OCI-LY7 (cell line): ENCODE results near the gene SFT2D3. TPM values are rescaled to one million over a fixed set of nuclear protein-coding genes. Genes with fewer than 3 reads are reported as not detected.

Experiments used
- BruUV-seq: library from RNA; stranded (reverse); fragments of 400-500 nt; replicated peaks from 2 replicates; lab custom pipeline; 2021; lab: Mats Ljungman, UMichigan
- CTCF ChIA-PET: fragments of 300-600 bp; sonication (Branson Sonifier 250); formaldehyde crosslinking; loops from one replicate; lab custom pipeline; 2022; ENCODE audit warnings: antibody characterized with exemption; ENCODE audit not compliant: unreplicated experiment; lab: Charles Lee
- POLR2A ChIA-PET: fragments of 300-600 bp; sonication (Branson Sonifier 250); formaldehyde crosslinking; loops from one replicate; lab custom pipeline; 2022; ENCODE audit warnings: antibody characterized with exemption; lab: Charles Lee
- DNase-seq: peaks from one replicate; pipeline ENCODE4 v3.0.0-alpha.2; 2015; ENCODE audit warnings: low spot score
- H2AFZ ChIP-seq: fragments of 200-600 bp; sonication (generic), shearing (Covaris generic); 2 replicates; pipeline ENCODE4 v1.6.1; 2014; ENCODE audit warnings: mild to moderate bottlenecking, antibody characterized with exemption, low read length, moderate library complexity
- H3K27ac ChIP-seq: fragments of 200-600 bp; sonication (generic); 2 replicates; pipeline ENCODE4 v1.5.1; 2014; ENCODE audit warnings: mixed run types, low read depth, mild to moderate bottlenecking, moderate library complexity, low read length, inconsistent platforms; ENCODE audit not compliant: poor library complexity, severe bottlenecking
- H3K36me3 ChIP-seq: fragments of 200-600 bp; sonication (generic); 2 replicates; pipeline ENCODE4 v1.6.1; 2014; ENCODE audit warnings: mild to moderate bottlenecking, antibody characterized with exemption, low read length, moderate library complexity, mixed read lengths; ENCODE audit not compliant: insufficient read depth
- H3K4me1 ChIP-seq: fragments of 200-600 bp; sonication (generic); 2 replicates; pipeline ENCODE4 v1.5.1; 2014; ENCODE audit warnings: mild to moderate bottlenecking, low read length; ENCODE audit not compliant: insufficient read depth, poor library complexity, severe bottlenecking
- H3K4me2 ChIP-seq: fragments of 200-600 bp; sonication (generic); 2 replicates; pipeline ENCODE4 v1.6.1; 2014; ENCODE audit warnings: mild to moderate bottlenecking, low read length
- H3K4me3 ChIP-seq: fragments of 200-600 bp; sonication (generic); 2 replicates; pipeline ENCODE4 v1.5.1; 2014; ENCODE audit warnings: mild to moderate bottlenecking, low read depth, low read length; ENCODE audit not compliant: poor library complexity, severe bottlenecking
- H3K79me2 ChIP-seq: fragments of 200-600 bp; sonication (generic); 2 replicates; pipeline ENCODE4 v1.6.1; 2016; ENCODE audit warnings: low read depth, mild to moderate bottlenecking, low read length, moderate library complexity, mixed read lengths; ENCODE audit not compliant: insufficient read depth
- H3K9me2 ChIP-seq: fragments of 200-600 bp; sonication (generic); 2 replicates; pipeline ENCODE4 v1.6.1; 2016; ENCODE audit warnings: mild to moderate bottlenecking, low read length, mixed read lengths; ENCODE audit not compliant: insufficient read depth
- H3K9me3 ChIP-seq: fragments of 200-600 bp; sonication (generic); 2 replicates; pipeline ENCODE4 v1.6.1; 2014; ENCODE audit warnings: mild to moderate bottlenecking, mixed run types, low read length, mixed read lengths
- H4K20me1 ChIP-seq: fragments of 200-600 bp; sonication (generic); 2 replicates; pipeline ENCODE4 v1.6.1; 2014; ENCODE audit warnings: mild to moderate bottlenecking, antibody characterized with exemption, low read length, moderate library complexity, mixed read lengths; ENCODE audit not compliant: insufficient read depth
- CTCF ChIP-seq: fragments of 200-600 bp; sonication (generic); conservative IDR thresholded peaks from 2 replicates; pipeline ENCODE4 v1.5.1; 2014; ENCODE audit warnings: mild to moderate bottlenecking, antibody characterized with exemption, low read length, moderate library complexity, mixed read lengths
- EZH2phosphoT487 ChIP-seq: fragments of 200-600 bp; sonication (generic); IDR thresholded peaks from 2 replicates; pipeline ENCODE4 v1.6.1; 2018; ENCODE audit warnings: low read depth, borderline replicate concordance, mild to moderate bottlenecking, mixed run types, antibody characterized with exemption, low read length, moderate library complexity, mixed read lengths
- intact Hi-C: fragments of 100-400 bp; cut with micrococcal nuclease; formaldehyde crosslinking; loops from one replicate; pipeline ENCODE4 v1.10.0; 2022; ENCODE audit not compliant: unreplicated experiment
- total RNA-seq, 2 experiments: library from RNA; depleted of rRNA in 1 of 2; stranded (reverse); fragments of >200 nt in 1 of 2; shearing (Covaris generic) in 1 of 2; gene quantifications; 2 replicates each; pipeline ENCODE4 v1.2.3, GENCODE V29; 2014 to 2022

SFT2D3 gene
- total RNA-seq, 2 experiments from 2014 or later, result 7.6 to 14.3 TPM

GRCh38 chr2:127721311-127721977, 20.1 kb downstream of the SFT2D3 start:
- Histone ChIP-seq H3K9me3 (no peaks in the 10 kb centered on the region), H3K4me3 (no peak overlapping the region), H3K9me2 (no peaks in the 10 kb centered on the region), H3K36me3 (peaks cover 89% of the 10 kb centered on the region), H3K4me1 (no peaks in the 10 kb centered on the region), H3K27ac (no peak overlapping the region), H2AFZ (no peak overlapping the region), H3K79me2 (no peaks in the 10 kb centered on the region), H3K4me2 (no peak overlapping the region), H4K20me1 (no peaks in the 10 kb centered on the region)
- no TSS peak for BruUV-seq
- POLR2A ChIA-PET, result no interaction called here
- intact Hi-C loops, result no loop called here
- CTCF ChIA-PET, result no interaction called here
- TF ChIP-seq CTCF, result no peak
- TF ChIP-seq EZH2phosphoT487, result no peak
- DNase-seq, result no peak

GRCh38 chr2:127721978-127722355, 20.7 kb downstream of the SFT2D3 start:
- intact Hi-C loops, result no loop called here
- H3K4me3 ChIP-seq, result no peak overlapping the region
- no peak overlapping the region for H3K4me2 ChIP-seq
- no peaks in the 10 kb centered on the region for H3K9me3 ChIP-seq
- no peaks in the 10 kb centered on the region for H3K79me2 ChIP-seq
- ChIA-PET CTCF (no interaction called here), POLR2A (no interaction called here)
- H4K20me1 ChIP-seq, result no peaks in the 10 kb centered on the region
- no peaks in the 10 kb centered on the region for H3K4me1 ChIP-seq
- no peak overlapping the region for H3K27ac ChIP-seq
- peaks cover 89% of the 10 kb centered on the region for H3K36me3 ChIP-seq
- no peak overlapping the region for H2AFZ ChIP-seq
- DNase-seq, result no peak
- no peaks in the 10 kb centered on the region for H3K9me2 ChIP-seq
- BruUV-seq, result no TSS peak
- TF ChIP-seq CTCF, result no peak
- TF ChIP-seq EZH2phosphoT487, result no peak

DNA sequence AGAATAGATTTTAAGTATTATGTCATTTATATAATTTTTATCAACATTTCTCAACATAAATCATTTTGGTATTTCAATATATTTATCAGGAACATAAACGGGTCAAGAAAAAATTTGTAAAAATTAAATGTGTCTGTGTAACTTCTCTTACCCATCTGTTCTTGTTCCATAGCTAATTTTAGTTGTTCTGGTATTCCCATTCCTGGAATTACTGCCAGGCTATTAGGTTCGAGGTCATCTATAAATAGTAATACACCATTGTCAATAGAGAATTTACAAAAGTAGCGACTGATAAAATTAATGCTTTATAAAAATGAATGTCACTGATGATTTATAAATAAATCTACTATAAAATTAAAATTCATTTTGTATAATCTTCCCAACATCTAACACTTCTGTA, 21.5 kb downstream of the SFT2D3 start:
- peaks cover 83% of the 10 kb centered on the region for H3K36me3 ChIP-seq
- intact Hi-C loops, result no loop called here
- DNase-seq, result no peak
- no peaks in the 10 kb centered on the region for H3K9me3 ChIP-seq
- no TSS peak for BruUV-seq
- ChIA-PET POLR2A (interaction anchor here (0.6 kb wide), 1 partner anchor 27 kb away, joined by 3 read pairs; no protein-coding TSS in a partner anchor), CTCF (no interaction called here)
- TF ChIP-seq CTCF (no peak), EZH2phosphoT487 (no peak)
- H4K20me1 ChIP-seq, result no peaks in the 10 kb centered on the region
- H3K27ac ChIP-seq, result no peak overlapping the region
- no peaks in the 10 kb centered on the region for H3K9me2 ChIP-seq
- no peak overlapping the region for H3K4me3 ChIP-seq
- H3K4me2 ChIP-seq, result no peak overlapping the region
- no peak overlapping the region for H2AFZ ChIP-seq
- H3K79me2 ChIP-seq, result no peaks in the 10 kb centered on the region
- no peaks in the 10 kb centered on the region for H3K4me1 ChIP-seq
